ENCODE data around the gene PLCG2.
"Not testable (repeated sequence)": the region's sequence is repeated elsewhere in the genome, so short reads cannot be mapped to it uniquely, and the experiment has no call there.

The PLCG2 gene

DNA sequence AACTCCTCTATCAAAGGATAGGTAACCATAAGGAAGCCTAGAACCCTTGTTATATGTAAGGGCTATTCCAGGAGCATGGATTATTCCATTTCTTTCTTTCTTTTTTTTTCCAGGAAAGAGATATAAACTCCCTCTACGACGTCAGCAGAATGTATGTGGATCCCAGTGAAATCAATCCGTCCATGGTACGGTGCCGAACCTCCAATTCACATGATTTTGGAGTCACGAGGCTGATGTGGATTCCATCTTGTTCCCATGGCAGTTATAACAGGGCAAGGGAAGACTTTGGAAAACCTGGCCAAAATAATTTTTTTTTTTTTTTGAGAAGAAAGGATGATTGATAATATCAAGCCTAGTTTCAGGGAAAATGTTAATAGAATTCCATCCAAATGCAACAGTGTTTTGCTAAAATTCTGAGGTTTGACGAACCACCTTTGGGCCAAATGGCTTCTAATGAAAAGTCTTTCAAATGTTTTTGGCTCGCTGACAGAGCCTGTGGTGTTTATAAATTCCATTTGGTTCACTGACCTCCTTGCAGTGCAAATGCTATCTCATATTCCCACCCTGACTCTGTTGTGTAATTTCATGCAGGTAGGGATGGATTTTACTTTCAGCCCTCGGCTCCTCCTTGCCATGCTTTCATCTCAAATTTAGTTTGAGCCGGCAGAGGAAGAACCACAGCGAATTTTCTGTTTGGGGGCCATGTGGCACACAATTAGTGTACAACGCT lies 142.2 kb downstream of the PLCG2 start:
- DNase-seq: no peak

DNA sequence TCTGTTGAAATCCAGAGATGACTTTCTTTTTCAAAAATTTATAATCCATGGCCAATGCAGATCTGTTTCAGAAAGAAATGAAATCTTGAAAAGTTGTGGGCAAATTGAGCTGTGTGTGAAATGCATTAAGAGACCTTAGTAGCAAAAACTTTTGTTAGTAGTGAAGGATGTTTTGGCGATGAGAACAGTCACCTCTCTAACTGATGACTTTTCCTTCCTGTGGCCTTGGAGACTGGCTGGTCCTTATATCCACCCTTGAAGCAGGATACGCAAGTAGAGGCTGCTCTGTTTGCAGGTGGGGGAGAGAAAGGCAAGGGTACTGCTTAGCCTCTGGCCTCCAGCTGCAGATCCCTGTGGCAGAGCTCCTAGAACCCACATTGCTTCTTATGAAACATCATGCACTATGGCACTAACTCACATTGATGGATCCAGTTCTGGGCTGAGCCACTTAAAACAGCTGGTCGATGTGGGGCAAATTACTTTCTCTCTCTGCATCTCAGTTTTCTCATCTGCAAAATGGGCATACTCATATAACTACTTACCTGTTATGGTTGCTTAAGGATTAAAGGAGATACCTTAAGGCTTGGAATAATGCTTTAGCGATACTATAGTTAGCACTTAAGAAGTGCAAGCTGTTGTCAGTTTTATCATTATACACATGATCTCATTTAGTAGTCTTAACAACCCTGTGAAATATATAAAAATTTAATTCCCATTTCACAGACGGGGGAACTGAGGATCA lies 142.9 kb downstream of the PLCG2 start:
- DNase-seq: no peak

DNA sequence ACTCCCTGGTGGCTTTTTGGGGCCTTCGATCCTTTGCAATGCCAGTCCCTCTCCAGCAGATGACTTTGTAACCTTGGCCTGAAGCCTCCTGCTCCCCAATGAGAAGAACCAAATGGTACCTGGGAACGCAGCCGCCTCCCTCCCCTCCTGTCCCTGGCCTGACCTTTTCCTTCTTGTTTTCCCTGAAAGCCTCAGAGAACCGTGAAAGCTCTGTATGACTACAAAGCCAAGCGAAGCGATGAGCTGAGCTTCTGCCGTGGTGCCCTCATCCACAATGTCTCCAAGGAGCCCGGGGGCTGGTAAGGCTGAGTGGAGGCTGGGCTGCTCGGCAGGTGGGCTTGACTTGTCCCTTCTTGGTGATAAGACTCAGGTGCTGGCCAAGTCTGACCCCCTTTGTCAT lies 144.2 kb downstream of the PLCG2 start:
- no peak for DNase-seq

DNA sequence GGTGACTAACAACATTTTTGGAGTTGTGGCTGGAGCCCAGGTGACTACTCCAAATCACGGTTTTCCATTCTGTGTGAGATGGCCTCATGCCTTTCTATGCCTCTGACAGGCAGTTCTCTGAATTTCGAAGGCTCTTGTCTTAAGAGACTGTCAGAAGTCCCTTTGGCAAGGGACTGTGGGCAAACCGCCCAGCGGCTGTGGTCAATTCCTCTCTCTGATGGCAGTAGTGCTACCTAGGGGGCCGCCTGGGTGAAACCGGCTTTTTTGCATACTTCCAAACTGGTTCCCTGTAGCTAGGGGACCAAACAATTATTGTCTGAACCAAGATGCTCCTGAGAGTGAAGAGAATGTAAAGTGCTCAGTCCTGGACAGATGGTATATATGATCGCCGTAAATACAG lies 145.9 kb downstream of the PLCG2 start:
- no peak for DNase-seq

DNA sequence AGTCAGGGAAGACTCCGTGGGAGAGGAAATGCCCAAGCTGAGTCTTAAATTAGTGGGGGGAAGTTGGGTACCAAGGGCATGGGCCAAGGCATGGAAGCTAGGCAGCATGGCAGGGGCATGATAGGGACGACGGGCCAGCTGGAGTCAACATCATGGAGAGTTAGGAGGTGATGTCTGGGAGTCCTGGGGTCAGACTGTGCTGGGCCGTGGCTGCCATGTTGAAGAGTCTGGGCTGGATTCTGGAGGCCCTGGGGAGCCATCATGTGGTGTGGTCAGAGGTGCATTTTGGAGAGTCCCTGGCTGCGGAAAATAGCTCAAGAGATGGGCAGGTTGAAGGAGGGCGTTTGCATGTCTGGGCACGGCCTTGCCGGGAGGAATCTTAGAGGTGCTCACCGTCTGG lies 146.9 kb downstream of the PLCG2 start:
- DNase-seq: no peak

DNA sequence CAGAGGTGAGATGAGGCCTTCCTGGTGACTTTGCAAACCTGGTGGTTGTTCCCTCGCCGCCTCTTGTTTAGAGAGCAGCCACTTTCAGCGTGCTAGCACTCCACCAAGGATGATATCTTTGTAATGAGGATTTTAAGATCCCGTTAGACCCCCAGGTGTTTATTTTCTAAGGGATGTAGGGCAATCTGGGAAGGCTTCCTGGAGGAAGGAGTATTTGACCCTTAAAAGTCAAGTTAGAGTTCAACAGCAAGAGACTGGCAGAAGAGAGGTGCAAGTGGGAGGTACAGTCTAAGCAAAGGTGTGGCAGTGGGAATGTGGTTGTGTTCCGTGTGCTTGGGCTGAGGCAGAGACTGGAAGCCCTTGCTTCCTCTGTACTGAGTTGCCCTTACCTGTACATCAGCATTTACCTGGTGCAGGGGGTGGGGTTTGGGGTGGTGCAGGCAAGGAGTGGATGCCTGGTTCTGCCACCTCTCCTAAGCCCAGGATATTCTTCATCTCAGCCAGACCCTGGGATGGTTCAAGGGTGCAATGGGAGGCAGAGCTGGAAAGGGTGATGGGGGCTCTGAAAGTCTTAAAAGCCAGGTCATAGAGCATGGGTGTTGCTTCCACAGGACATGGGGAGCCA lies 148.6 kb downstream of the PLCG2 start:
- DNase-seq: no peak

DNA sequence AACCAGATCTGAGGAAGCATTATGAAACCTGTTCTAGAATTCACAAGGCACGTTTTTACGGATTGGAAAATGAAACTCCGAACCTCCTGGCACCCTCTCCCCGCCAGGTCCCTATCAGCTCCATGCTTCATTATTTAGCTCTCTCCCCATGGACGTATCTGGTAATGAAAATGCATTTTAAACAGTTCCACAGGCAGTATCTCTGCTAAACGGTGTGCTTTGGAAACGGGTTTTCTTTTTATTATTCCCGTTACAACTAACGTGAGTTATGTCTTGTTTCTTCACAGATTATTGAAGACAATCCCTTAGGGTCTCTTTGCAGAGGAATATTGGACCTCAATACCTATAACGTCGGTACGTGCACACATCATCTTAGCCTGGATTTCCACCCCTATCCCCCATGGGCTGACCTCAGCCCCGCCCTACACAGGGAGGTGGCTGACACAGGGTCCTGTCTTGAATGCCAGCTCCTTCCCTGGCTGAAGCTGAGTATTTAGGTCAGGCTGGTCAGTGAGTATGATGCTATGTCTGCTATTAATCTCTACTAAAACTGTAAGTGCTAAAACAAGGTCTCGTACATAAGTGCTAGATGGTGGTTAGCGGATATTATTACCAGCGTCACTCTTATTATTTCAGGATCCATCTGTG lies 149.3 kb downstream of the PLCG2 start:
- DNase-seq: no peak

DNA sequence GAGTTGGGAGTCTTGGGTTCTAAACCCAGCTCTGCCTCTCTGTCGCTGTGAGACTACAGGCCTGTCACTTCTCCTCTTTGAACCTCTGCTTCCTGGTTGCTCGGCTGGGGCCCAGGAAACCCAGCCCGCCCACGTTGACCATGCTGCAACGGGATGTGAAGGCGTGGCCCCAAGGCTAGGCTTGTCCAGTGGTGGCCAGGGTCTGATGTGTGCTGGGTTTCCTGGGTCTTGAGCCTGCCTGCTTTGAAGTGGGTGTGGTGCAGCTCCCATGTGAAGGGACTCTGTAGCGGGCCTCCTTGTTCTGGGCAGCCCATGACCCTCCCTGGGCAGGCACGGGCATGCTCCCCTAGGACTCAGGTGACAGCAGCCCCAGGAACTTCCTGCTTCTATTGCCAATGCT lies 149.9 kb downstream of the PLCG2 start:
- DNase-seq: no peak

DNA sequence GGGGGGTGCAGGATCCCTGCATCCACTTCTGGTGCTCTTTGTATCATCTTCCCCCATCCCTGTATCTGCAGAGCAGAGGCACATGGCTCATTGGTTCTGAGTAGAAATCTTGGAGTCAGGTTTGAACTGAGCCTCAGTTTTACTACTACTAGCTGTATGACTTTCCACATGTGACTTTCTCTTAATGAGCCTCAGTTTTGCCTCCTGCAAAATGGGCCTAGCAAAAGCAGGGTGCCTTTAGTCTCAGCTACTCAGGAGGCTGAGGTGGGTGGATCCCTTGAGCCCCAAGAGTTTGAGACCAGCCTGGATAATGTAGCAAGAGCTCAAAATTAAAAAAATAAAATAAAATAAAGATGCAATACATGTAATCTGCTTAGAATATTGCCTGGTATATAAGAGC lies 150.8 kb downstream of the PLCG2 start:
- DNase-seq: no peak

DNA sequence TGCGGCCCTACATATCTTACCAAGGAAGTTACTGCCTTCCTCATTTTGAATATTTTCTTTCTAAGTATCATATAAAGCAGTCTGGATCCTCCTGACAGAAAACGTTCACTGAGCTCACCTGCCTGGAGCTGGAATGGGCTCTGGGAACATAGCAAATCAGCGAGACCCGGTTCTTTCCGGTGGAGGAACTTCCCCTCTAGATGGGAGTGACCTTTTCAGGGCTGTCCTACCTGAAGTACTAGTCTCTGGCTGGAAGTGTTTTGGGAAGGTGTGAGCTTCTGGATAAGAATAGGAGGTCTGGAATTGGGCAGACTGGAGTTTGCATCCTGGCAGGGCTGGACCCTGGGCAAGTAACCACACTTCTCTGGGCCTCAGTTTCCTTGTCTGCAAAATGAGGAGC lies 152.8 kb downstream of the PLCG2 start:
- no peak for DNase-seq

DNA sequence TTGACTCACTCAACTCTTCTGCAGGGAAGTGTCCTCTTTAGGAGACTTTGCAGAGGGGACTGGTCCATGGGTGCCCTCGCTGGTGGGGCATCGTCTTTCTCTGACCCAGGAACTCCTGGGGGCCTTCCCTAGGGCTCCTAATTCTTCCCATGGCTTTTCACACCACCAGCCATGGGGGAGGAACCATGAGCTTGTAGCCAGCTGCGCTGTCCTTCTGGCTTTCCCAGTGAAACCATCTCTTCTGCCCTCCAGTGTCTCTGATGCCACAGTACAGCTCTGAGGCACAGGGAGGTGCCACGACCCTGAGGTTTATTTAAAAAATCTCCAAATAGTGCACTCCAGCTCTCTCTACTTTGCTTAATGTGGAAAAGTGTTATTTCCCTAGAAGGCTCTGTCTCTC lies 153.6 kb downstream of the PLCG2 start:
- no peak for DNase-seq

DNA sequence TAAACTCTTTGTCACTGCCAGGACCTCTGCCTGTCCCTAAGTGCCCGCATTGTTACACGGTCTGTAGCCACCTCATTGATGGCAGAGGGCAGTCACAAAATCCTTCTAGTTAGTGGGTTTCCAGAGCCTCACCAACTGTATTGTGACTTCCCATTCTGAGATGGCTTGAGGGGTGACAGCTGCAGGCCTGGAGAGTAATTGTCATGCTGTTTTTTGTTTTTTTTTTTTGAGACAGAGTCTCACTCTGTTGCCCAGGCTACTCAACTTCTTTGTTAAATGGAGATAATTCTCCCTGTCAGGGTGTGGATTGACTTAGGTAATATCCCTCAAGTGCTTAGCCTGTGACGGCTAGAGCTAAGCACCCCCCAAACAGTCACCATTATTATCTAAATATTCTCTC lies 154.3 kb downstream of the PLCG2 start:
- no peak for DNase-seq

DNA sequence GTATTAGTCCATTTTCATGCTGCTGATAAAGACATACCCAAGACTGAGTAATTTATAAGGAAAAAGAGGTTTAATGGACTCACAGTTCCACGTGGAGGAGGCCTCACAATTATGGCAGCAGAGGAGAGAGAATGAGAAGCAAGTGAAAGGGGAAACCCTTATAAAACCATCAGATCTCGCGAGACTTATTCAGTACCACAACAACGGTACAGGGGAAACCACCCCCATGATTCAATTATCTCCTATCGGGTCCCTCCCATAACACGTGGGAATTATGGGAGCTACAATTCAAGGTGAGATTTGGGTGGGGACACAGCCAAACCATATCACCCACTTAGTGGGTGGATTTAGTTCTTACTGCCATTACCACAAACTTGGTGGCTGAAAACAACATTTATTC lies 155.6 kb downstream of the PLCG2 start:
- DNase-seq: not testable (repeated sequence)

DNA sequence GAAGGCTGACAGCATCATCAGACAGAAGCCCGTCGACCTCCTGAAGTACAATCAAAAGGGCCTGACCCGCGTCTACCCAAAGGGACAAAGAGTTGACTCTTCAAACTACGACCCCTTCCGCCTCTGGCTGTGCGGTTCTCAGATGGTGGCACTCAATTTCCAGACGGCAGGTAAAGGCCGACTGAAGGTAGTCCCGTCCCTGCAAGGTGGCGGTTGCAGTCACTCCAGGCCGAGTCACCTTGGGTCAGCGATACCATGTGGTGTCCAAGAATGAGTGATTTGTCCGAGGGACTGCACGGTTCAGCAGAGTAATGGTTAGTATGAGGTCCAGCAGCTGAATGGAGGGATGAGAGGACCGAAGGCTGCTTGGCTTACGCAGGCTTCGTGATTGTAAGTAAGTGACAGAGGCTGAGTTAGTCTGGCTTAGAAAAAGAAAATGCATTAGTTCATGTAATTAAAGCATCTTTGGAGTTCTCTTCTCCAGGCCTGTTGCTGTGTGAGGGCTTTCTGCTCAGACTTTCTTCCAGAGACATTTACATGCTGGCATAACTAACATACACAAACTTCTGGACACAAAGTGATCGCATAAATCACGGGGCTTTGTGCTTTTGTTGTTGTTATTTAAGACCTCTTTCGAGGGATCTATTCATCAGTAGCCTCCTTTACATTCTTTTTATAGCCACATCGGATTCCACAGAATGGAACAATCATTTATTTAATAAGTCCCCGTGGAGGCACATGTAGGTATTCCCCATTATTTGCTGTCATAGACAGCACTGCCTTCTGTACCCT lies 157.3 kb downstream of the PLCG2 start:
- DNase-seq: no peak

DNA sequence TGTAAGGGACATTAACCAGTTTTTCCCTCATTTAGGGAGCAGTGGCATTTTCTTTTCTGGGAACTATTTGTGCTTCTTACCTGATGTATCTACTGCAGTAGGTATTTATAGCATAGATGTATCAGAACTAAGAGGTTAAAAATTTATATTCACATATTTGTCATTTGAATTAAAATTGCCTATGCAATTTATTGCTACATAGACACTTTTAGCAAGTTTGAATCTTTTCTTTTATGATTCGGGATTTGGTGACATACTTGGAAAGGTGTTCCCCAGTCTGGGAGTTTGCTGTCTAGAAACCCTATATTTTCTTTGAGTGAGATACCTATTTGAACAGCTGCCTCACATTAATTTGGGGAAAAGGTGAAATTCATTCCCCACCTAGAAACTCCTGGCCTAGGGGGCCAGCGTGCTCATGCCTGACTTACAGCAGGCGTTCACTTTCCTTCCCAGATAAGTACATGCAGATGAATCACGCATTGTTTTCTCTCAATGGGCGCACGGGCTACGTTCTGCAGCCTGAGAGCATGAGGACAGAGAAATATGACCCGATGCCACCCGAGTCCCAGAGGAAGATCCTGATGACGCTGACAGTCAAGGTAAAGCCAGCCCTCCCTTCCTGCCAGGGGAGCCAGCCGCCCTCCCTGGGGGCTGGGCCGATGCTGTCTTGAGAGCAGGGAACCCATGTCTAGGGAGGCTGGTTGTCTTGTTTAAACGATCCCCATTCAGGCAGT lies 158.4 kb downstream of the PLCG2 start:
- peak in 1 of 2 experiments; percentile 2 for DNase-seq

DNA sequence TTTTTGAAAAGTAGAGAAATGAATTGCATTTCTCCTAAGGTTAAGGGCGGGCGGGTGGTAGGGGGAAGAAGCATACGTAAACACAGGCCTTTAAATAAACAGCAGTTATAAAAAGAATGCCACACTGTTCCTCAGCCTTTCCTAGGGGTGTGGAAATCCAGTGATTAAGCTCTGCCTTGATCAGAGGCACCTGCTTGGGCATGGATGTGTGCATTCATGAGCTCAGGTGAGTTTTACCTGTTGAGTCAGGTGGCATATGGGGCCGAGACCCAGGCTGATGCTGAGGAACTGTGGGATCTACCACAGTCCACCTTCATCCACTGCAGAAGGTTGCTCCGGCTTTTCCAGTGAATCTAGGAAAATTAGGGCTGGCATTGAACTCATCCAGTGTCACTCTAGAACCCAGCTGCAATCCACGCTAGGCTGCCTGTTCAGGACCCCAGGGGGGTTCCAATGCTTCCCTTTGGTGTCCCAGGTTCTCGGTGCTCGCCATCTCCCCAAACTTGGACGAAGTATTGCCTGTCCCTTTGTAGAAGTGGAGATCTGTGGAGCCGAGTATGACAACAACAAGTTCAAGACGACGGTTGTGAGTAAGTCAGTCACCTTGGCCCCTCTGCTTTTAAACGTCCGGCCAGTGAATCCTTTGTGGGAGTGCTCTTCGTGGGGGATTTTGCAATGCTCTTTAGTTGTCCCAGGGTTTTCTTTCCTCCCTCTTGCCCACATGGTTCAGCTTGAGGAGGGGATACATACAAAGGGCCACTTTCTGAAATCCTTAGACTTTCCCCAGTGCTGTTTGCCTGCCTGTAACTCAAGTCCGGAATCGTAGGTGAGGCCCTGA lies 159.5 kb downstream of the PLCG2 start:
- no peak for DNase-seq

DNA sequence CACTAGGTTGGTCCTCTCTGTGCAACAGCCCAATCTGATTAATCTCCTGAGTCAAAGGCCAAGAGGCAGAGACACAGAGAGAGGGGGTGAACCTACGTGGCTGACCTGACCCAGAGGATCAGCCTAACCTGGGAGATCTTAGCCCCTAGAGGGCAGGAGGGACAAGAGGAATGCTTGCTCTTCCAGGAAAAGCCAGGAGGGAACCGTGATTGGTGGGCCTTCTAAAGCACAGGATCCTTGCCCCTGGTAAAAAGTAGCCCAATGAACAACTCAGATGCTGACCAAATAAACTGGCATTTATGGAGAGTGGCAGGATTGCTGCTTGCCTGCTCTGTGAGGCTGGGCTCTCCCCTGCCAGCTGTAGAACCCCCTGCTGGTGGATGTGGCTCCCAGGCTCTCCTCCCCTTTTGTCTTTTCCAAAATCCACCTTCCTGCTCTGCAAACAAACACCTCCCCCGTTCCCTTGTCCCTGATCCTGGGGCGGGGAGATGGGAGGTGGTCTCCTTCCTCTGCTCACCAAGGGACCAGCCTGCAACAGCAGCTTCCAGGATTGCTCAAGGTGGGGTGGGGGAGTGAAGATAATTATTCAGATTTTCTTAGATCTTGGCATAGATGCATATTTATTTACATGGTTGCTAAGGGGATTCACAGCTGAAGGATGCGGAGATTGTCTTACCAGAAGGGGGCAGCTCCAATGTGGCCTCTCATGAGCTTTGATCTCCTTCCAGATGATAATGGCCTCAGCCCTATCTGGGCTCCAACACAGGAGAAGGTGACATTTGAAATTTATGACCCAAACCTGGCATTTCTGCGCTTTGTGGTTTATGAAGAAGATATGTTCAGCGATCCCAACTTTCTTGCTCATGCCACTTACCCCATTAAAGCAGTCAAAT lies 160.3 kb downstream of the PLCG2 start:
- no peak for DNase-seq

DNA sequence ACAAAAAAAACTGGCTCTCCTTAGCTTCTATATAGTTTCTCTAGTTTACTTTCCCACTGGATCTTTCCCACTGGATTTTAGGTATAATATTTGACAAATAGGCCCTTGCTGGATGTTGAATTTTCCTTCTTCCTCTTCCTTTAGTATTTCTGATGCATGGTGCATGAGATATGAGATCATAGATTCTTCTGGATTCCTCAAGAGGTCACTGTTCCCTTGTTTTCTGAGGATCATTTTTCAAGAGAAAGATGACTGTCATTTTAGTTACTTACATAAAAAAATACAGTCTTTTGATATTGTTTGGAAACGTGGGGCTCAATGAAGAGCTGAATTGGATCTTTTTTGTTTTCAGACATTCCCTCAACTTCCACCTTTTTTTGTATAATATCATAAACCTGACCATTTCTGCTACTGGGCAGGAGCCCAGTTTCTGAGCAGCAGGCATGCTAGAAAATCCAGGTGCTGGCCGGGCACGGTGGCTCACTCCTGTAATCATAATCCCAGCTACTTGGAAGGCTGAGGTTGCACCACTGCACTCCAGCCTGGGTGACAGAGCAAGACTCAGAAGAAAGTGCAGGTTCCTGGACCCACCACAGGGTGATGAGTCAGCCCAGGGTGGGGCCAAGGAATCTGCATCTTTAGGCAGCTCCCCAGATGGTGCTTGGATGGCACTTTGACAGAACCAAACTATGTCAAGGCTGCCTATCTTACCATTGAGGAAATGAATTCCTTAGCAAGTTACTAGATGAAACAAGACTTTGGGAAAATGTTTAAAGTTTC lies 161.9 kb downstream of the PLCG2 start:
- DNase-seq: peak in 1 of 2 experiments; percentile 29

DNA sequence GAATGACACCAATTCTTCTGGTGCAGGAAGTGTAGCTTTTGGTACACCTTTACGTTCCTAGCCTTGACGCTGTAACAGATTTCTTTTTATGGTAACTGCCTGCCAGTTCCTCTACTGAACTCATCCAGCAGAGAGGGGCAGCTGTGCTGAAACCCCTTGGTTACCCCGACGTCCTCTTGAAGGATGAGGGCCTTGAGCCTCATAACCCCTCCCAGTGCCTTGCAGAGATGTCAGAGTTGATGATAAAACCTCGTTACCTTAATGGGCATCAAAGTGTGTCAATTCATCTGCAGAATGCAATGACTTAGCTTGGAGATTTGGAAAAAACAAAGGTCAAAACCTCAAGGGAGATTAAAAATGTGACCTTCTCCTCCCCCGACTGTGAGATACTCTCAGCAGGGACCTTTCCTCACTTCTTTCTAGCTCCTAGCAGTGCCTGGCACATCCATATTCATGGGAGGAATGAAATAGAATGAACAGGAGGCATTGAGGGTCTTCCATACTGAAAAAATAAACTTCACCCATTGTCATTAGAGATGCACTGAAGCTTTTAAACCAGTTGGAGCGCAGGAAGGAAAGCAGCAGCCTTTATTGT lies 163.0 kb downstream of the PLCG2 start:
- no peak for DNase-seq
